Measurements from ENCODE around the gene ERC2. TPM values are rescaled to one million over a fixed set of nuclear protein-coding genes. Genes with fewer than 3 reads are reported as not detected.
"Not testable (repeated sequence)": the region's sequence is repeated elsewhere in the genome, so short reads cannot be mapped to it uniquely, and the experiment has no call there.

The ERC2 gene
- not detected in 2 replicates for total RNA-seq (2014; rRNA removed; shearing (Covaris generic))
- not detected in 2 replicates for total RNA-seq (2022)
- Bru-seq, nascent RNA: percentile 10 among the genes with signal in this experiment
- BruChase-seq, experiment 1, labeled RNA remaining after a 6-hour chase: percentile 2 among the genes with signal in this experiment
- percentile 2 among the genes with signal in this experiment for BruChase-seq, experiment 2, labeled RNA remaining after a 2-hour chase
- long read RNA-seq: 0 reads

GRCh38 chr3:56468184-56469106, at the start of gene ERC2:
ERC2 (minus strand) TSS chr3:56468467.
- Histone ChIP-seq H3K36me3 (ENCODE audit: insufficient read depth, low read length) (no peaks in the 10 kb centered on the region), H3K79me2 (ENCODE audit: insufficient read depth, low read depth, low read length) (no peaks in the 10 kb centered on the region), H3K4me1 (ENCODE audit: insufficient read depth, low read length, poor library complexity, severe bottlenecking) (no peaks in the 10 kb centered on the region), H4K20me1 (ENCODE audit: insufficient read depth, low read length) (no peaks in the 10 kb centered on the region), H3K9me3 (ENCODE audit: low read length) (no peaks in the 10 kb centered on the region), H2AFZ (ENCODE audit: low read length) (no peak within 1 kb of the TSS), H3K4me2 (ENCODE audit: low read length) (no peak within 1 kb of the TSS), H3K4me3 (ENCODE audit: low read depth, low read length, poor library complexity, severe bottlenecking) (no peak within 1 kb of the TSS), H3K9me2 (ENCODE audit: insufficient read depth, low read length) (no peaks in the 10 kb centered on the region), H3K27ac (ENCODE audit: low read depth, low read length, poor library complexity, severe bottlenecking) (no peak within 1 kb of the TSS)
- no peak for DNase-seq (ENCODE audit: low spot score)
- no peak for TF ChIP-seq CTCF (conservative IDR thresholded peaks at IDR 0.05; ENCODE audit: low read length)
- TF ChIP-seq EZH2phosphoT487 (IDR thresholded peaks at IDR 0.05; ENCODE audit: borderline replicate concordance, low read depth, low read length): no peak
- intact Hi-C loops (cut with micrococcal nuclease; ENCODE audit: unreplicated experiment): no loop called here
- CTCF ChIA-PET (ENCODE audit: unreplicated experiment): no interaction called here
- POLR2A ChIA-PET: interaction anchor here (0.6 to 0.7 kb wide), 2 partner anchors 7 to 1546 kb away, joined by 4 to 5 read pairs; no protein-coding TSS in a partner anchor
- no TSS peak for BruUV-seq (replicated peaks)

- Histone ChIP-seq H3K9me2 (ENCODE audit: insufficient read depth, low read length) (no peaks in the 10 kb centered on the region), H3K79me2 (ENCODE audit: insufficient read depth, low read depth, low read length) (no peaks in the 10 kb centered on the region), H3K36me3 (ENCODE audit: insufficient read depth, low read length) (no peaks in the 10 kb centered on the region), H3K4me2 (ENCODE audit: low read length) (no peak overlapping the region), H2AFZ (ENCODE audit: low read length) (no peak overlapping the region), H3K27ac (ENCODE audit: low read depth, low read length, poor library complexity, severe bottlenecking) (no peak overlapping the region), H3K4me3 (ENCODE audit: low read depth, low read length, poor library complexity, severe bottlenecking) (no peak overlapping the region), H3K9me3 (ENCODE audit: low read length) (no peaks in the 10 kb centered on the region), H4K20me1 (ENCODE audit: insufficient read depth, low read length) (no peaks in the 10 kb centered on the region), H3K4me1 (ENCODE audit: insufficient read depth, low read length, poor library complexity, severe bottlenecking) (no peaks in the 10 kb centered on the region)
- TF ChIP-seq EZH2phosphoT487 (IDR thresholded peaks at IDR 0.05; ENCODE audit: borderline replicate concordance, low read depth, low read length) (no peak), CTCF (conservative IDR thresholded peaks at IDR 0.05; ENCODE audit: low read length) (no peak)
- BruUV-seq (replicated peaks): no TSS peak
- CTCF ChIA-PET (ENCODE audit: unreplicated experiment): no interaction called here
- POLR2A ChIA-PET: no interaction called here
- no peak for DNase-seq (ENCODE audit: low spot score)
- intact Hi-C loops (cut with micrococcal nuclease; ENCODE audit: unreplicated experiment): no loop called here
Observed at GRCh38 chr3:56502738-56503137, 34.5 kb upstream of the ERC2 start.

GRCh38 chr3:56496376-56496775, 28.1 kb upstream of the ERC2 start:
- H3K79me2 ChIP-seq (ENCODE audit: insufficient read depth, low read depth, low read length); H3K9me3 ChIP-seq (ENCODE audit: low read length); H2AFZ ChIP-seq (ENCODE audit: low read length); H3K9me2 ChIP-seq (ENCODE audit: insufficient read depth, low read length); H3K4me1 ChIP-seq (ENCODE audit: insufficient read depth, low read length, poor library complexity, severe bottlenecking); BruUV-seq (replicated peaks); H3K27ac ChIP-seq (ENCODE audit: low read depth, low read length, poor library complexity, severe bottlenecking); H4K20me1 ChIP-seq (ENCODE audit: insufficient read depth, low read length); DNase-seq (ENCODE audit: low spot score); H3K4me2 ChIP-seq (ENCODE audit: low read length); CTCF ChIA-PET (ENCODE audit: unreplicated experiment); H3K4me3 ChIP-seq (ENCODE audit: low read depth, low read length, poor library complexity, severe bottlenecking); intact Hi-C loops (cut with micrococcal nuclease; ENCODE audit: unreplicated experiment); H3K36me3 ChIP-seq (ENCODE audit: insufficient read depth, low read length): not testable (repeated sequence)
- POLR2A ChIA-PET: interaction anchor here (1.1 kb wide), 1 partner anchor 12 kb away, joined by 4 read pairs; no protein-coding TSS in a partner anchor

All from OCI-LY7 (cell line).